GM12878 (cell line): ENCODE results near the gene SPINDOC. TPM values are rescaled to one million over a fixed set of nuclear protein-coding genes. Genes with fewer than 3 reads are reported as not detected.

Source experiments
- ATAC-seq: fragments of 200-7000 bp; cut with Tn5 transposase; 3 replicates; pipeline ENCODE4 v1.9.1; 2020; ENCODE audit warnings: mild to moderate bottlenecking, moderate library complexity
- BruUV-seq: library from RNA; stranded (reverse); fragments of 400-500 nt; replicated peaks from 2 replicates; lab custom pipeline; 2021; lab: Mats Ljungman, UMichigan
- CTCF ChIA-PET: fragments of 300-600 bp; sonication (Branson Sonifier 250); formaldehyde crosslinking; extraction: SDS; loops from one replicate; lab custom pipeline; 2021; ENCODE audit warnings: inconsistent platforms; lab: Yijun Ruan, JAX
- POLR2A ChIA-PET: fragments of 350-600 bp; formaldehyde crosslinking; extraction: SDS; loops from one replicate; lab custom pipeline; 2021; ENCODE audit warnings: inconsistent platforms; lab: Charles Lee
- RAD21 ChIA-PET: fragments of 300-600 bp; sonication (Branson Sonifier 250); formaldehyde crosslinking; loops from one replicate; lab custom pipeline; 2023; ENCODE audit warnings: antibody characterized with exemption; ENCODE audit not compliant: unreplicated experiment; lab: Charles Lee
- SMC1A ChIA-PET: fragments of 300-600 bp; sonication (Branson Sonifier 250); formaldehyde crosslinking; loops from one replicate; lab custom pipeline; 2023; ENCODE audit not compliant: unreplicated experiment, uncharacterized antibody; lab: Charles Lee
- DNase-seq: peaks from one replicate; pipeline ENCODE4 v3.0.0-alpha.2; 2011; ENCODE audit warnings: low read depth, low spot score
- FAIRE-seq: peaks from 3 replicates; lab custom pipeline; 2011; peaks lifted over from hg19 to GRCh38; lab: Jason Lieb, UNC
- H2AFZ ChIP-seq: 2 replicates; pipeline ENCODE4 v1.6.0; 2011; ENCODE audit warnings: low read depth, low read length, control low read depth; ENCODE audit not compliant: control insufficient read depth
- H3K27ac ChIP-seq: 2 replicates; pipeline ENCODE4 v1.5.1; 2011; ENCODE audit warnings: control low read depth; ENCODE audit not compliant: control insufficient read depth, insufficient read depth
- H3K27me3 ChIP-seq, 2 experiments: replicated peaks in 1 of 2; 2 replicates each; pipeline versions ENCODE4 v1.6.0 to v1.6.1; 2011; ENCODE audit warnings: low read length in 1 of 2; ENCODE audit not compliant: control insufficient read depth in 2 of 2, insufficient read depth in 2 of 2
- H3K36me3 ChIP-seq, 2 experiments: 2 replicates each; pipeline ENCODE4 v1.5.1; 2011; ENCODE audit warnings: low read length in 1 of 2; ENCODE audit not compliant: control insufficient read depth in 2 of 2, insufficient read depth in 2 of 2
- H3K4me1 ChIP-seq: 2 replicates; pipeline ENCODE4 v1.6.1; 2011; ENCODE audit warnings: mild to moderate bottlenecking, low read length, moderate library complexity, mixed read lengths; ENCODE audit not compliant: control insufficient read depth, insufficient read depth
- H3K4me2 ChIP-seq: 2 replicates; pipeline ENCODE4 v1.6.0; 2011; ENCODE audit warnings: control low read depth; ENCODE audit not compliant: control insufficient read depth, insufficient read depth
- H3K4me3 ChIP-seq: fragments of 200-600 bp; sonication (generic); 2 replicates; pipeline ENCODE4 v1.5.1; 2016
- H3K79me2 ChIP-seq: 2 replicates; pipeline ENCODE4 v1.6.0; 2011; ENCODE audit warnings: low read length; ENCODE audit not compliant: control insufficient read depth, insufficient read depth
- H3K9ac ChIP-seq: 2 replicates; pipeline ENCODE4 v1.8.0; 2011; ENCODE audit warnings: low read length, control low read depth, mixed read lengths; ENCODE audit not compliant: control insufficient read depth, insufficient read depth
- H3K9me3 ChIP-seq: replicated peaks from 3 replicates; pipeline ENCODE4 v1.5.1; 2011; ENCODE audit warnings: mild to moderate bottlenecking, low read length; ENCODE audit not compliant: control insufficient read depth, insufficient read depth
- H4K20me1 ChIP-seq: 2 replicates; pipeline ENCODE4 v1.6.0; 2011; ENCODE audit not compliant: control insufficient read depth, insufficient read depth
- DPF2 ChIP-seq: fragments of 450-650 bp; IDR thresholded peaks from 2 replicates; pipeline ENCODE4 v1.6.1; 2017; ENCODE audit warnings: mild to moderate bottlenecking
- EGR1 ChIP-seq, 2 experiments: IDR thresholded peaks; 1 replicate in 1 of 2; 2 replicates in 1 of 2; pipeline ENCODE4 v1.6.1; 2011 to 2012; ENCODE audit warnings: low read depth in 2 of 2, low read length in 2 of 2, borderline replicate concordance in 1 of 2, mild to moderate bottlenecking in 1 of 2, moderate library complexity in 1 of 2
- EP300 ChIP-seq, 2 experiments: fragments of 150-350 bp in 1 of 2; IDR thresholded peaks; 2 replicates each; pipeline ENCODE4 v1.6.1; 2011 to 2012; ENCODE audit warnings: low read depth in 2 of 2, low read length in 2 of 2, borderline replicate concordance in 1 of 2, improper control_type of control experiment in 1 of 2, inconsistent platforms in 1 of 2; ENCODE audit not compliant: control insufficient read depth in 1 of 2
- HDAC6 ChIP-seq: fragments of 200-600 bp; sonication (generic); IDR thresholded peaks from one replicate; pipeline ENCODE4 v1.8.0; 2017; ENCODE audit warnings: antibody characterized with exemption; ENCODE audit not compliant: unreplicated experiment
- JUND ChIP-seq: IDR thresholded peaks from 2 replicates; pipeline ENCODE4 v1.6.1; 2012; ENCODE audit warnings: low read depth, mild to moderate bottlenecking, low read length, improper control_type of control experiment, moderate library complexity
- KDM1A ChIP-seq: fragments of 200-600 bp; sonication (generic); IDR thresholded peaks from 2 replicates; pipeline ENCODE4 v1.6.1; 2016; ENCODE audit warnings: borderline replicate concordance
- POLR2AphosphoS2 ChIP-seq: IDR thresholded peaks from 2 replicates; pipeline ENCODE4 v1.6.1; 2011; ENCODE audit warnings: low read depth, mild to moderate bottlenecking, low read length, improper control_type of control experiment, moderate library complexity
- POU2F2 ChIP-seq: IDR thresholded peaks from 3 replicates; pipeline ENCODE4 v1.6.1; 2011; ENCODE audit warnings: low read depth, mild to moderate bottlenecking, low read length, borderline replicate concordance
- RBBP5 ChIP-seq: fragments of 200-600 bp; sonication (generic); conservative IDR thresholded peaks from 2 replicates; pipeline ENCODE4 v1.6.1; 2016
- RFX5 ChIP-seq: IDR thresholded peaks from 2 replicates; pipeline ENCODE4 v1.6.1; 2011; ENCODE audit warnings: low read depth, low read length, improper control_type of control experiment
- ZNF274 ChIP-seq: IDR thresholded peaks from one replicate; pipeline ENCODE4 v1.8.0; 2011; ENCODE audit not compliant: insufficient read length, insufficient read depth
- ZNF622 ChIP-seq: fragments of 450-650 bp; IDR thresholded peaks from 2 replicates; pipeline ENCODE4 v1.6.1; 2017; ENCODE audit warnings: mild to moderate bottlenecking, inconsistent platforms
- ZZZ3 ChIP-seq: IDR thresholded peaks from 2 replicates; pipeline ENCODE4 v1.6.1; 2011; ENCODE audit warnings: low read depth; ENCODE audit not compliant: control insufficient read depth, insufficient read length
- WGBS: methylation state at CpG from one replicate; pipeline ENCODE4 v1.1.6; 2016; ENCODE audit warnings: low lambda C conversion rate; ENCODE audit not compliant: insufficient replicate concordance, insufficient coverage; ENCODE audit errors: missing lambda C conversion rate; 5-methylcytosine and 5-hydroxymethylcytosine counted together
- in situ Hi-C: fragments of 300-500 bp; cut with MboI; formaldehyde crosslinking; loops from 9 replicates; pipeline ENCODE4 v1.14.3; 2018; ENCODE audit warnings: mixed read lengths
- intact Hi-C: fragments of 100-400 bp; cut with micrococcal nuclease; formaldehyde crosslinking; loops from one replicate; pipeline ENCODE4 v1.14.2; 2022; ENCODE audit not compliant: unreplicated experiment
- polyA plus RNA-seq, 11 experiments: library from polyadenylated mRNA; depleted of rRNA in 4 of 11; unstranded in 6 of 11; stranded (reverse) in 5 of 11; fragments of >200 nt; fragmentation: Nextera tagmentation in 4 of 11; fragmentation: Illumina TruSeq in 1 of 11; extraction: Ambion mirVana in 4 of 11; extraction: Trizol in 1 of 11; gene quantifications; 1 replicate in 1 of 11; 2 replicates in 10 of 11; pipeline versions ENCODE4 v1.2.1 to v1.2.3, GENCODE V29; 2011 to 2016; ENCODE audit warnings: inconsistent platforms in 2 of 11, missing spikeins in 2 of 11, low read depth in 1 of 11
- total RNA-seq, 4 experiments: library from RNA; depleted of rRNA in 3 of 4; stranded (reverse); fragments of >200 nt in 3 of 4; fragmentation: Illumina TruSeq in 1 of 4; extraction: Trizol in 1 of 4; gene quantifications; 2 replicates each; pipeline versions ENCODE4 v1.2.1 to v1.2.3, GENCODE V29; 2013 to 2021
- TF ChIP-seq, protein P1 (sequence below): IDR thresholded peaks from 2 replicates; pipeline ENCODE4 v1.6.1; 2012; ENCODE audit warnings: low read depth, low read length, improper control_type of control experiment
- TF ChIP-seq, protein P2 (sequence below): IDR thresholded peaks from 2 replicates; pipeline ENCODE4 v1.6.1; 2011; ENCODE audit warnings: low read depth, low read length, improper control_type of control experiment, borderline replicate concordance
- TF ChIP-seq, protein P3 (sequence below): fragments of 450-650 bp; IDR thresholded peaks from 2 replicates; pipeline ENCODE4 v1.6.1; 2017; ENCODE audit warnings: mild to moderate bottlenecking, moderate library complexity

Gene SPINDOC
- total and polyA plus RNA-seq, 10 of the 15 experiments (the other 5 are each of a cell fraction or from before 2014, with no cell fraction given), result 0.88 to 38.2 (median 16.9) TPM

DNA sequence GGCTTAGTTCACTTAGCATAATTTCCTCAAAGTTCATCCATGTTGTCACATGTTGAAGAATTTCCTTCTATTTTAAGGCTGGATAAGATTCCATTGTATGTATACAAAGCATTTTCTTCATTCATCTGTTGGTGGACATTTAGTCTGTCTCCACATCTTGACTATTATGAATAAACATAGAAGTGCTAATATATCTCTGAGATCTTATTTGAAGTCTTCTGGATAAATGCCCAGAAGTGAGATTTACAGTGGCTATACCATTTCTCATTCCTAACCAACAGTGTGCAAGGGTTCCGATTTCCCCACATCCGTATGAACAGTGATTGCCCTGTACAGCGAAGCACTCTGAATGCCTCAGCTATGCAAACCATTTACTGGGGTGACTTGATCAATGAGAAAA, 38.1 kb upstream of the SPINDOC start:
- SMC1A ChIA-PET, result no interaction called here
- Histone ChIP-seq H2AFZ (no peak overlapping the region), H3K27me3 (peaks cover 0 to 3% of the 10 kb centered on the region in 2 experiments; a peak in 3 of 4 replicates), H3K4me1 (no peaks in the 10 kb centered on the region), H3K36me3 (no peaks in the 10 kb centered on the region), H3K9ac (no peak overlapping the region), H3K79me2 (no peaks in the 10 kb centered on the region), H4K20me1 (no peaks in the 10 kb centered on the region), H3K4me2 (no peak overlapping the region), H3K9me3 (no peaks in the 10 kb centered on the region), H3K4me3 (no peak overlapping the region), H3K27ac (no peak overlapping the region)
- TF ChIP-seq, protein P1, sequence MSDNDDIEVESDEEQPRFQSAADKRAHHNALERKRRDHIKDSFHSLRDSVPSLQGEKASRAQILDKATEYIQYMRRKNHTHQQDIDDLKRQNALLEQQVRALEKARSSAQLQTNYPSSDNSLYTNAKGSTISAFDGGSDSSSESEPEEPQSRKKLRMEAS, result no peak
- no peak for TF ChIP-seq HDAC6
- no peak for TF ChIP-seq EP300 (IDR thresholded peaks at IDR 0.05; ENCODE audit: borderline replicate concordance in 1 of 2, control insufficient read depth in 1 of 2, low read depth in 2 of 2, low read length in 2 of 2)
- no peak for TF ChIP-seq JUND
- no peak for TF ChIP-seq ZNF622
- no peak for TF ChIP-seq POU2F2
- no peak for TF ChIP-seq EGR1 (IDR thresholded peaks at IDR 0.05; ENCODE audit: borderline replicate concordance in 1 of 2, low read depth in 2 of 2, low read length in 2 of 2)
- TF ChIP-seq DPF2, result no peak
- TF ChIP-seq, protein P2, sequence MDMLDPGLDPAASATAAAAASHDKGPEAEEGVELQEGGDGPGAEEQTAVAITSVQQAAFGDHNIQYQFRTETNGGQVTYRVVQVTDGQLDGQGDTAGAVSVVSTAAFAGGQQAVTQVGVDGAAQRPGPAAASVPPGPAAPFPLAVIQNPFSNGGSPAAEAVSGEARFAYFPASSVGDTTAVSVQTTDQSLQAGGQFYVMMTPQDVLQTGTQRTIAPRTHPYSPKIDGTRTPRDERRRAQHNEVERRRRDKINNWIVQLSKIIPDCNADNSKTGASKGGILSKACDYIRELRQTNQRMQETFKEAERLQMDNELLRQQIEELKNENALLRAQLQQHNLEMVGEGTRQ, result no peak
- TF ChIP-seq RFX5, result no peak
- TF ChIP-seq RBBP5, result no peak
- TF ChIP-seq, protein P3, sequence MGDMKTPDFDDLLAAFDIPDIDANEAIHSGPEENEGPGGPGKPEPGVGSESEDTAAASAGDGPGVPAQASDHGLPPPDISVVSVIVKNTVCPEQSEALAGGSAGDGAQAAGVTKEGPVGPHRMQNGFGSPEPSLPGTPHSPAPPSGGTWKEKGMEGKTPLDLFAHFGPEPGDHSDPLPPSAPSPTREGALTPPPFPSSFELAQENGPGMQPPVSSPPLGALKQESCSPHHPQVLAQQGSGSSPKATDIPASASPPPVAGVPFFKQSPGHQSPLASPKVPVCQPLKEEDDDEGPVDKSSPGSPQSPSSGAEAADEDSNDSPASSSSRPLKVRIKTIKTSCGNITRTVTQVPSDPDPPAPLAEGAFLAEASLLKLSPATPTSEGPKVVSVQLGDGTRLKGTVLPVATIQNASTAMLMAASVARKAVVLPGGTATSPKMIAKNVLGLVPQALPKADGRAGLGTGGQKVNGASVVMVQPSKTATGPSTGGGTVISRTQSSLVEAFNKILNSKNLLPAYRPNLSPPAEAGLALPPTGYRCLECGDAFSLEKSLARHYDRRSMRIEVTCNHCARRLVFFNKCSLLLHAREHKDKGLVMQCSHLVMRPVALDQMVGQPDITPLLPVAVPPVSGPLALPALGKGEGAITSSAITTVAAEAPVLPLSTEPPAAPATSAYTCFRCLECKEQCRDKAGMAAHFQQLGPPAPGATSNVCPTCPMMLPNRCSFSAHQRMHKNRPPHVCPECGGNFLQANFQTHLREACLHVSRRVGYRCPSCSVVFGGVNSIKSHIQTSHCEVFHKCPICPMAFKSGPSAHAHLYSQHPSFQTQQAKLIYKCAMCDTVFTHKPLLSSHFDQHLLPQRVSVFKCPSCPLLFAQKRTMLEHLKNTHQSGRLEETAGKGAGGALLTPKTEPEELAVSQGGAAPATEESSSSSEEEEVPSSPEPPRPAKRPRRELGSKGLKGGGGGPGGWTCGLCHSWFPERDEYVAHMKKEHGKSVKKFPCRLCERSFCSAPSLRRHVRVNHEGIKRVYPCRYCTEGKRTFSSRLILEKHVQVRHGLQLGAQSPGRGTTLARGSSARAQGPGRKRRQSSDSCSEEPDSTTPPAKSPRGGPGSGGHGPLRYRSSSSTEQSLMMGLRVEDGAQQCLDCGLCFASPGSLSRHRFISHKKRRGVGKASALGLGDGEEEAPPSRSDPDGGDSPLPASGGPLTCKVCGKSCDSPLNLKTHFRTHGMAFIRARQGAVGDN, result no peak
- TF ChIP-seq KDM1A, result no peak
- TF ChIP-seq ZNF274, result no peak
- TF ChIP-seq ZZZ3, result no peak
- TF ChIP-seq POLR2AphosphoS2, result no peak
- DNase-seq (no peak), FAIRE-seq (no peak), ATAC-seq (no peak)
- RAD21 ChIA-PET, result no interaction called here
- BruUV-seq, result no TSS peak
- in situ Hi-C loops, result no loop called here
- intact Hi-C loops, result no loop called here
- POLR2A ChIA-PET, result no interaction called here
- WGBS, result 79% methylated on average over 3 of the region's 3 CpGs
- CTCF ChIA-PET, result no interaction called here
